IMR-90 (cell line): ENCODE results near the gene PPIC. TPM values are rescaled to one million over a fixed set of nuclear protein-coding genes. Genes with fewer than 3 reads are reported as not detected.

Source experiments
- ATAC-seq: fragments of 200-7000 bp; cut with Tn5 transposase; 2 replicates; pipeline ENCODE4 v1.9.1; 2020; ENCODE audit warnings: low read depth, mild to moderate bottlenecking, moderate library complexity
- BruUV-seq: library from RNA; stranded (reverse); fragments of 400-500 nt; replicated peaks from 2 replicates; lab custom pipeline; 2021; lab: Mats Ljungman, UMichigan
- CTCF ChIA-PET: fragments of 300-600 bp; formaldehyde crosslinking; extraction: SDS; loops from one replicate; lab custom pipeline; 2021; ENCODE audit warnings: antibody characterized with exemption; lab: Yijun Ruan, JAX
- POLR2A ChIA-PET: fragments of 300-600 bp; sonication (Branson Sonifier 250); formaldehyde crosslinking; loops from one replicate; lab custom pipeline; 2022; ENCODE audit warnings: antibody characterized with exemption; ENCODE audit not compliant: unreplicated experiment; lab: Charles Lee
- DNase-seq: peaks from one replicate; pipeline ENCODE4 v3.0.0; 2013
- H2AFZ ChIP-seq: replicated peaks from 2 replicates; pipeline ENCODE3; 2013; ENCODE audit warnings: low read length, mild to moderate bottlenecking; ENCODE audit not compliant: poor library complexity
- H2AK5ac ChIP-seq: 2 replicates; pipeline ENCODE4 v1.6.1; 2013; ENCODE audit warnings: low read depth, low read length, inconsistent platforms
- H2AK9ac ChIP-seq: replicated peaks from 2 replicates; pipeline ENCODE3; 2013; ENCODE audit warnings: mild to moderate bottlenecking, low read depth, low read length, moderate library complexity; ENCODE audit not compliant: poor library complexity
- H2BK120ac ChIP-seq: 2 replicates; pipeline ENCODE4 v1.6.1; 2013; ENCODE audit warnings: low read depth, low read length, inconsistent platforms
- H2BK15ac ChIP-seq: 3 replicates; pipeline ENCODE4 v1.6.1; 2013; ENCODE audit warnings: low read depth, low read length, inconsistent platforms
- H2BK20ac ChIP-seq: 2 replicates; pipeline ENCODE4 v1.6.1; 2013; ENCODE audit warnings: low read depth, mild to moderate bottlenecking, inconsistent platforms, low read length, moderate library complexity
- H2BK5ac ChIP-seq: 2 replicates; pipeline ENCODE4 v1.6.1; 2013; ENCODE audit warnings: mild to moderate bottlenecking, low read depth, low read length, inconsistent platforms; ENCODE audit not compliant: poor library complexity, severe bottlenecking
- H3K14ac ChIP-seq: replicated peaks from 2 replicates; pipeline ENCODE4 v1.6.1; 2013; ENCODE audit warnings: low read depth, low read length, inconsistent platforms
- H3K18ac ChIP-seq: 2 replicates; pipeline ENCODE4 v1.6.1; 2013; ENCODE audit warnings: low read depth, low read length, control low read depth
- H3K23ac ChIP-seq: 2 replicates; pipeline ENCODE4 v1.6.1; 2013; ENCODE audit warnings: low read depth, low read length, inconsistent platforms
- H3K27ac ChIP-seq: 2 replicates; pipeline ENCODE4 v1.5.1; 2013; ENCODE audit warnings: mild to moderate bottlenecking, control low read depth, low read length; ENCODE audit not compliant: insufficient read depth
- H3K27me3 ChIP-seq: 2 replicates; pipeline ENCODE4 v1.6.1; 2013; ENCODE audit warnings: low read length; ENCODE audit not compliant: control insufficient read depth, insufficient read depth
- H3K36me3 ChIP-seq: 2 replicates; pipeline ENCODE4 v1.6.1; 2013; ENCODE audit warnings: low read length, mixed read lengths; ENCODE audit not compliant: control insufficient read depth, insufficient read depth
- H3K4ac ChIP-seq: 2 replicates; pipeline ENCODE4 v1.6.1; 2013; ENCODE audit warnings: low read depth, low read length, inconsistent platforms
- H3K4me1 ChIP-seq: 2 replicates; pipeline ENCODE4 v1.6.1; 2013; ENCODE audit warnings: low read length, mixed read lengths; ENCODE audit not compliant: control insufficient read depth, insufficient read depth
- H3K4me2 ChIP-seq: 2 replicates; pipeline ENCODE4 v1.6.1; 2013; ENCODE audit warnings: low read depth, mild to moderate bottlenecking, control low read depth, low read length, moderate library complexity
- H3K4me3 ChIP-seq: 2 replicates; pipeline ENCODE4 v1.5.1; 2013; ENCODE audit warnings: low read depth, mild to moderate bottlenecking, control low read depth, low read length, moderate library complexity; ENCODE audit not compliant: insufficient read depth
- H3K56ac ChIP-seq: 2 replicates; pipeline ENCODE4 v1.6.1; 2013; ENCODE audit warnings: low read length, inconsistent platforms; ENCODE audit not compliant: insufficient read depth; ENCODE audit errors: extremely low read depth
- H3K79me1 ChIP-seq, 2 experiments: 2 replicates each; pipeline ENCODE4 v1.6.1; 2013; ENCODE audit warnings: low read length in 2 of 2, inconsistent platforms in 1 of 2, low read depth in 1 of 2
- H3K9ac ChIP-seq: 2 replicates; pipeline ENCODE4 v1.6.1; 2013; ENCODE audit warnings: low read depth, low read length, control low read depth
- H3K9me1 ChIP-seq: 2 replicates; pipeline ENCODE4 v1.6.1; 2013; ENCODE audit warnings: low read length, inconsistent platforms; ENCODE audit not compliant: insufficient read depth
- H3K9me3 ChIP-seq: 2 replicates; pipeline ENCODE4 v1.6.1; 2013; ENCODE audit warnings: low read length; ENCODE audit not compliant: control insufficient read depth, insufficient read depth
- H4K20me1 ChIP-seq: 2 replicates; pipeline ENCODE4 v1.6.1; 2013; ENCODE audit warnings: low read length, inconsistent platforms; ENCODE audit not compliant: insufficient read depth
- H4K5ac ChIP-seq: 2 replicates; pipeline ENCODE4 v1.6.1; 2013; ENCODE audit warnings: mild to moderate bottlenecking, low read depth, low read length, control low read depth
- H4K8ac ChIP-seq, 2 experiments: 2 replicates each; pipeline ENCODE4 v1.6.1; 2013; ENCODE audit warnings: low read depth in 2 of 2, low read length in 2 of 2, control low read depth in 1 of 2, inconsistent platforms in 1 of 2
- H4K91ac ChIP-seq: 2 replicates; pipeline ENCODE4 v1.6.1; 2013; ENCODE audit warnings: low read depth, low read length, inconsistent platforms; ENCODE audit not compliant: insufficient read depth
- BHLHE40 ChIP-seq: fragments of 150-350 bp; IDR thresholded peaks from 2 replicates; pipeline ENCODE4 v1.6.1; 2016; ENCODE audit warnings: mild to moderate bottlenecking, low read depth, low read length
- CEBPB ChIP-seq: IDR thresholded peaks from 2 replicates; pipeline ENCODE4 v1.6.1; 2012; ENCODE audit warnings: low read depth, low read length, improper control_type of control experiment
- CHD1 ChIP-seq: IDR thresholded peaks from 2 replicates; pipeline ENCODE4 v1.6.1; 2012; ENCODE audit warnings: low read depth, low read length, improper control_type of control experiment
- CTCF ChIP-seq: conservative IDR thresholded peaks from 2 replicates; pipeline ENCODE4 v1.5.1; 2012; ENCODE audit warnings: mild to moderate bottlenecking, low read depth, low read length, improper control_type of control experiment
- FOS ChIP-seq: fragments of 150-350 bp; IDR thresholded peaks from 2 replicates; pipeline ENCODE4 v1.6.1; 2016; ENCODE audit warnings: low read depth, low read length
- MAFK ChIP-seq: IDR thresholded peaks from 2 replicates; pipeline ENCODE4 v1.6.1; 2012; ENCODE audit warnings: low read depth, low read length, improper control_type of control experiment
- MAZ ChIP-seq: IDR thresholded peaks from 2 replicates; pipeline ENCODE4 v1.6.1; 2012; ENCODE audit warnings: low read depth, mild to moderate bottlenecking, low read length, improper control_type of control experiment, moderate library complexity, borderline replicate concordance
- NFE2L2 ChIP-seq: fragments of 150-350 bp; IDR thresholded peaks from 2 replicates; pipeline ENCODE4 v1.6.1; 2016; ENCODE audit warnings: low read depth, mild to moderate bottlenecking, low read length
- POLR2A ChIP-seq: IDR thresholded peaks from 2 replicates; pipeline ENCODE4 v1.6.1; 2012; ENCODE audit warnings: mild to moderate bottlenecking, low read depth, low read length
- RAD21 ChIP-seq: IDR thresholded peaks from 2 replicates; pipeline ENCODE4 v1.6.1; 2012; ENCODE audit warnings: low read length, improper control_type of control experiment
- RCOR1 ChIP-seq: IDR thresholded peaks from 2 replicates; pipeline ENCODE4 v1.6.1; 2012; ENCODE audit warnings: mild to moderate bottlenecking, low read length, improper control_type of control experiment; ENCODE audit not compliant: insufficient replicate concordance
- RFX5 ChIP-seq: IDR thresholded peaks from 2 replicates; pipeline ENCODE4 v1.8.0; 2012; ENCODE audit warnings: low read depth, mild to moderate bottlenecking, low read length, moderate library complexity
- SMC3 ChIP-seq: fragments of 150-350 bp; IDR thresholded peaks from 2 replicates; pipeline ENCODE4 v1.6.1; 2016; ENCODE audit warnings: low read depth, mild to moderate bottlenecking, antibody characterized with exemption, low read length, moderate library complexity
- USF2 ChIP-seq: fragments of 150-350 bp; IDR thresholded peaks from 2 replicates; pipeline ENCODE4 v1.6.1; 2017; ENCODE audit warnings: mild to moderate bottlenecking, antibody characterized with exemption, low read length, low read depth
- WGBS, 2 experiments: methylation state at CpG; one replicate each; pipeline versions ENCODE4 v1.1.5 to v1.1.7; 2013; ENCODE audit warnings: missing lambda C conversion rate in 2 of 2; ENCODE audit not compliant: insufficient read length in 1 of 2; ENCODE audit errors: extremely low coverage in 2 of 2; 5-methylcytosine and 5-hydroxymethylcytosine counted together
- dilution Hi-C: fragments of 300-500 bp; cut with HindIII; formaldehyde crosslinking; loops from one replicate; pipeline ENCODE4 v1.14.3; 2018; ENCODE audit warnings: low sequenced_read_pairs; ENCODE audit not compliant: unreplicated experiment
- in situ Hi-C: fragments of 300-500 bp; cut with MboI; formaldehyde crosslinking; loops from 3 replicates; pipeline ENCODE4 v1.14.3; 2019; ENCODE audit warnings: low sequenced_read_pairs, inconsistent platforms, mixed read lengths
- intact Hi-C: fragments of 100-400 bp; cut with micrococcal nuclease; formaldehyde crosslinking; loops from 2 replicates; pipeline ENCODE4 v1.10.0; 2022
- polyA plus RNA-seq, 3 experiments: library from polyadenylated mRNA; depleted of rRNA; stranded (reverse); fragments of >200 nt; gene quantifications; 2 replicates each; pipeline ENCODE4 v1.2.3, GENCODE V29; 2012; ENCODE audit warnings: low replicate concordance in 1 of 3
- total RNA-seq: library from RNA; depleted of rRNA; stranded (reverse); fragments of >200 nt; gene quantifications from 2 replicates; pipeline ENCODE4 v1.2.3, GENCODE V29; 2012

PPIC gene
- total and polyA plus RNA-seq, 2 of the 4 experiments (the other 2 are of a cell fraction): 20.6 to 45.6 TPM

GRCh38 chr5:122978068-122978467 is 58.5 kb downstream of the PPIC start:
- Histone ChIP-seq H2AK5ac (no peak overlapping the region), H2AK9ac (no peak overlapping the region), H3K4ac (no peak overlapping the region), H3K9ac (no peak overlapping the region), H3K36me3 (no peaks in the 10 kb centered on the region), H3K9me3 (no peaks in the 10 kb centered on the region), H2AFZ (no peak overlapping the region), H3K27ac (no peak overlapping the region), H2BK120ac (no peak overlapping the region), H3K27me3 (no peaks in the 10 kb centered on the region), H4K91ac (no peak overlapping the region), H3K4me3 (no peak overlapping the region), H3K4me1 (peaks cover 2% of the 10 kb centered on the region; the same call in 1 of the 2 replicates), H3K79me1 (peaks cover 0 to 5% of the 10 kb centered on the region in 2 experiments; a peak in 2 of 4 replicates), H4K20me1 (no peaks in the 10 kb centered on the region), H4K5ac (no peak overlapping the region), H4K8ac (no peak overlapping the region), H3K18ac (no peak overlapping the region), H3K14ac (no peak overlapping the region), H2BK15ac (no peak overlapping the region), H3K56ac (no peak overlapping the region), H2BK20ac (no peak overlapping the region), H2BK5ac (no peak overlapping the region), H3K4me2 (no peak overlapping the region), H3K9me1 (no peaks in the 10 kb centered on the region), H3K23ac (no peak overlapping the region)
- in situ Hi-C loops: no loop called here
- POLR2A ChIA-PET: no interaction called here
- no peak for ATAC-seq
- intact Hi-C loops: no loop called here
- BruUV-seq: no TSS peak
- no CpG with 5 or more reads among the region's 2 CpGs for WGBS, 2 experiments
- CTCF ChIA-PET: interaction anchor here (0.6 to 1.3 kb wide), 2 partner anchors 10 to 295 kb away, joined by 3 to 5 read pairs; no protein-coding TSS in a partner anchor
- DNase-seq: no peak
- dilution Hi-C loops: no loop called here
- TF ChIP-seq RAD21: no peak
- TF ChIP-seq FOS: no peak
- TF ChIP-seq MAFK: no peak
- no peak for TF ChIP-seq RFX5
- TF ChIP-seq SMC3: no peak
- no peak for TF ChIP-seq BHLHE40
- no peak for TF ChIP-seq POLR2A
- no peak for TF ChIP-seq CHD1
- no peak for TF ChIP-seq USF2
- TF ChIP-seq NFE2L2: no peak
- TF ChIP-seq CEBPB: no peak
- TF ChIP-seq CTCF: no peak
- TF ChIP-seq MAZ: no peak
- no peak for TF ChIP-seq RCOR1
